HG03280 (cell line): Measurements from ENCODE around the gene CHKA.

Experiments
- ATAC-seq: cut with Tn5 transposase; IDR thresholded peaks from one replicate; pipeline ENCODE4 v1.9.1; 2021; ENCODE audit warnings: mild to moderate bottlenecking, moderate library complexity; ENCODE audit not compliant: unreplicated experiment

CHKA gene

DNA sequence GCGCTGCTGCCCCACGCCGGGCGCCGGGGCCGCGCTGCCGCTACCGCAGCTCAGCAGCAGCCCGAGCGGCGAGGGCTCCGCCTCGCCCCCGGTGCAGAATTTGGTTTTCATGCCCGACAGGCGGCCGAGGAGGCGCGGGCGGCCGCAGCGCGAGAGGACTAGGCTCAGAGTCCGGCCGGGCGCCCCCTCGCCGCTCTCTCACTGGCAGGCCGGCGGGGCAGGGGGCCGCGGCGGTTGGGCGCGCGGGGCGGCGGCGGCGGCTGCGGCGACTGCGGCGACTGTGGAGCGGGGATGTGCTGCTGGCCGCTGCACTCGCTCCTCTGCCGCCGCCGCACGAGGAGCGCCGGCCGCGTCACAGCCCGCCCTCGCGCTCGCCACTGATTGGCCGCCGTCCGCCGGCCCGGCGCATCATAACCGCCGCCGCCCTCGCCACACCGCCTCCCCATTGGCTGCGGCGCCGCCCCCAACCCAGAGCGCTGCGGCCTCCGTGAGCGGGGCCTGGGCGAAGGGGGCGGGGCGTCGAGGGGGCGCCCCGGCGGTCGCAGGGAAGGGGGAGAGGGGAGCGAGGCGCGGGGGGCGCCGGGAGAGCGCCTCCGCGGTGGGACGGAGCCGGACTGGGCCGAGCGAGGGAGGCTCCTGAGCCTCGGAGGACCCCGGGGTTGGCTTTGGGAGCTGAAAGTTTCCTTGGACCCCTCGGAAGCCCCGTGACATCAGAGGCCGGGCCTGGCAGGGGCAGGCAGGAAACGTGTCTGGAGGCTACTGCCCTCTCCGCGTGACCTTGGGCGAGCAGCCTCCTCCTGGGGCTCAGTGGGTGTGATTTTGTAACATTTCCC lies at the start of gene CHKA:
Gene CHKA (minus strand): TSS at position 322 of the 833 bp plus-strand sequence. CDS start 211 bp downstream, at position 111.
- ATAC-seq, result peak; percentile 91

DNA sequence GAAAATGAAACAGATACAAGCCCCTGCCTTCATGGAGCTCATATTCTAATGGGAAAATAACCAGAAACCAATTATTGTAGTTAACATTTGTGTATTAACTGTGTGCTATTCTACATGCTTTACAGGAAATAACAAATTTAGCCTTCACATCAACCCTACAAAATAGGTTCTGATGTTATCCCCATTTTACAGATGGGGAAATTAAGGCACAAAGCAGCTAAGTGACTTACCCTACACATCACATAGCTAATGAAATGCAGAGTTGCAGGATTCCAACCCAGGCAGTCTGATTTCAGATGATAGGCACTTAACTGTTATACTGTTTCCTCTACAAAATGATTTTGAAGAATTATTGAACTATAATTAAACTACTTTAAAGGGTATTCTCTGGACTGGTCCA lies 48.3 kb upstream of the CHKA start:
- no peak for ATAC-seq

DNA sequence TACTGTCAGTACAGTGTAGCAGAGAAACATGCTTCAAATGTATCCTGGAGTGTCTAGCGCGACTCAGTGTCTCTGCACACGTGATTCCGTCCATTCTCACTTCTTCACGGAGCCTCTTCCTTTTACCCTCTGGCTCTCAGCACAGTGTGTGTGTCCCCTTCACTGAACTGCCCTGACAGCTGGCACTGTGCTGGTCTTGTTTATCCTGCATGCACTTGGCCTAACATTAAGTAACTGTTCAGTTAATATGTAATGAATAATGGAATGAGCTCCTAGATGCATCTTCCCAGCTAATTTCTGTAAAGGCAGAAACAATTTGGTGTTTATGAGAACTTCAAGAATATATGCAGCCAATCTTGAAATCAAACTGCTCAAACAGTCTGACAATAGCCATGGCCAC lies 47.5 kb upstream of the CHKA start:
- no peak for ATAC-seq

DNA sequence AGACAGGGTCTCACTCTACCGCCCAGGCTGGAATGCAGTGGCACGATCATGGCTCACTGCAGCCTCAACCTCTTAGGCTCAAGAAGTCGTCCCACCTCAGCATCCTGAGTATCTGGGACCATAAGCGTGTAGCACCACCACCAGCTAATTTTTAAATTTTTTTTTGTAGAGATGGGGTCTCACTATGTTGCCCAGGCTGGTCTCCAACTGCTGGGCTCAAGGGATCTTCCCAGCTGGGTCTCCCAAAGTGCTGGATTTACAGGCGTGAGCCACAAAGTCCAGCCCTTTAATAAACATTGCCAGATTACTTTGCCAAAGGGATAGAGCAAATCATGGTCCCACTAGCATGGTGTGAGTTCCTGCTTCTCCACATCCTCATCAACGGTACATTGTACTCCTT lies 46.3 kb upstream of the CHKA start:
- no peak for ATAC-seq

DNA sequence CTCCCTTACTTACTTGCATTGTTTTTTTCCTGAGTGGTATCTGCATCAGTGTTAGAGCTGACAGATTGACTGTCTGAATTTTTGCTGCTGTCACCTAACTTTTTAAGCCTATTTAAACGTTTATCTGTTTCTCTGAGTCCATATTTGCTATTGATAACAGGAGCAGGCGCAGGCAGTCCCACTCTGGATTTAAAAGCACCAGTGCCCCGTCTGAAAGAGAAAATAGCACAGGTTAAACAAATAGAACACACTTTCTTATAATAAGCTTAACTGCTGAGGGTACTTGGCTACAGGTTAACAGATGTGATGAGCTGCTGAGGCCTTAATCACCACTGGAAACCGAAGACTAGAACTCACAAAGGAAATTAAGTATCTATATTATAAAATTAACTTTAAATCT lies 45.8 kb upstream of the CHKA start:
- no peak for ATAC-seq

DNA sequence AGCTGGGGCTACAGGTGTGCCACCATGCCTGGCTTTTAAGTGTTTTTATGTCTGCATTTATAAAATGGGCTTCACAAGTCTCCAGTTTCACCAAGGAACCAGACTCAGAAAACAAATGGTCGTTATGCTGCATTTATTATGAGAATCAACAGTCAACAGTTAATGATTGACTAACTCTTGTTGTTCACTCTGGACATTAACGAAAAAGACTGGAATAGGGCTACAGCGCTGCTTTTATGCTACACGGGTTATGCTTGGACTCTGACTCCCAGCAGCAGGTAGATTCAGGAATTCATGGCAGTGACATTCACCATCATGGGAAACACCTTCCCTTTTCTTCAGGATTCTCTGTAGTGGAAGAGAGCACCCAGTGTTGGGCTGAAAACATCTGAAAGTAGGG lies 44.4 kb upstream of the CHKA start:
- no peak for ATAC-seq

DNA sequence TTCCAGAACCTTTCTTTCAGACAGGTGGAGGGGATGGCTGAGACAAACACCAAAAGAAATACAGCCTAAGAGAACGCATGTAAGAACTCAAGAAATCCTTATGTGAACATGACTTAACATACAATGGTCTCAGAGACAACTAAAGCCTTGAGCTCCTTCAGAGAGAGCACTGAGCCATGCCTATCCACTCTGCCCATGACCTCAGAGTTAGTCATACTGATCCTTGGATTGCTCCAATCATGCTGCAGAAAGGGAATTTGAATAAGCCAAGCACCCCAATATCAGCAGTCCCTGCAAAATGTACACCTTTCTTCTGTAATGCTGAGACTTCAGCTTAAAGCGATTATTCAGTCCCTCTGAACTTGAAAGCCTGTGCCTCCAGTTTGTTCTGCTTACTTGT lies 43.2 kb upstream of the CHKA start:
- no peak for ATAC-seq

DNA sequence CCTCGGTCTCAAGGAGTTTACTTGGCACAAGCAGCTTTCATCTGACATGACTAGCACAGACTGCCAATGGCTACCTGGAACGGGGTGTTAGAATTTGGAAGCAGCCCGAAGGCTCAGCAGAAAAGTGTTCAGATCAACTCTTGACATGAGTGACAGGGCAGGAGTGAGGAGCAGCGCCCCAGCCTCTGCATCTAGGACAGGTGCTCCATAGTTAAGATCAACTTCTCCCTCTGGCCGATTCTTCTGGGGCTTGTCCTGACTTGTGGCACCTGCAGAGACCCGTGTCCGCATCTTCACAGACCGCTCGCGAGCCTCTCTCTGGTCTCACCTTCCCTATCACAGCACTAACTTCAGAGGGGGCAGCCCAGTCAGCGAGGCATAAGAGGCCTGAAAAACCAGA lies 42.5 kb upstream of the CHKA start:
- no peak for ATAC-seq

DNA sequence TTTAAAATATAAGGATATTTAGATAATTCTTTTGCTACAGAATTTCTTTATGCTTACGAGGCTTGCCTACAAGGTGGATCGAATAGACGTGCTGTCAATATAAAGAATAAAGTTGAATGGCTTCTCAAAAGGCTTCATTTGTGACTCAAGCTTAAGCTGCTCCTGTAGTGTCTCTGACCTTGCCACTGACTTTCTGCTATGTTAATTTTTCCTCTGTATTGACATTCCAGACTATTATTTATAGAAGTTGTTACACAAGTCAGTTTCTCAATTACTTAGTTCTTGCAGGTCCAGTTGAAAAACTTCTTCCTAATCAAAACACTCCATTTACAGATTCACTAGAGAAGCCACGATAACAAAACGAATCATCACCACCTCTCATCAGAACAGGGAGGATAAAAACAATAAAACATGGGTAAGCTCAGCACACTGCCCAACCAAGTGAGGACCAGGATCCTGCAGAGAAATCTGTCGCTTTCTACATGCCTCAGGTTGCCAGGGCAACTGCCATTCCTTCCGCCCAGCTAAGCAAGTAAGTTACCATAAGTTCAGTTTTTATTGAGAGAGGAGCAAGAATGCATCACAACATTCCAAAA lies 39.0 kb upstream of the CHKA start:
- no peak for ATAC-seq

DNA sequence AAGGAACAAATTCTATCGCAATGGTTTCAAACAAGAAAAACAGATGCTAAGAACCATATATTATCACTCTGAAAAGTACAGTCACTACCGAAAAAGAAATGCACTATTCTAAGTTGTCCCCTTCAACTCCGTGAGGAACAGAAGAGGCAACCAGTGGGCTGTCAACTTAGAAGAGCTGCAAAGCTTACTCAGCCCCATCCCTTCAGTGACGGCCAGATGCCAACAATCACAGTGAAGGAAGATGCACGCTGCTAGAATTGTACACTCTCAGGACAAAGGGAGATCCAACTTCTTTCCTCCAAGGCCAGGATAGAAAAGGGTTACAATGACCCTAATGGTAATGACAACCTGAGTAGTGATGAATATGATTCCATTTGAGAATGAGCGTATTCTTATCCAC lies 38.5 kb upstream of the CHKA start:
- no peak for ATAC-seq

DNA sequence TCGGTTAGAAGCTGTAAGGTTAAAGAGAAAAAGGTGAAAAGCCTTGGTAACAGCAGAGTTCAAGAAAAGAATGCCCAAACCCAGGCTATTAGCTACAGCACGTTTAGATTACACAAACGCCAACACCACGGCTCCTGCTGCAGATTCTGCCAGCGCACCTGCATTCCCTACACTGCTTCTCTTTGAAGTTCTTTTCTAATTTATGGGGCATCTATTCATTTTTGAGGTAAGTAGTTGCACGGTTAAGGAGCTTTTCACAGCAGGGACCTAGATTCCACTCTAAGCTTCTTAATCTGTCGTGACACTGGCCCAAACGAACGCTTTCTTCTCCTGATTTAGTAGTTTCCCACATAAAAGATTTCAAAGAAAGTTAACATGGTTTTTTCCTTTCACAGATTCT lies 38.0 kb upstream of the CHKA start:
- no peak for ATAC-seq

DNA sequence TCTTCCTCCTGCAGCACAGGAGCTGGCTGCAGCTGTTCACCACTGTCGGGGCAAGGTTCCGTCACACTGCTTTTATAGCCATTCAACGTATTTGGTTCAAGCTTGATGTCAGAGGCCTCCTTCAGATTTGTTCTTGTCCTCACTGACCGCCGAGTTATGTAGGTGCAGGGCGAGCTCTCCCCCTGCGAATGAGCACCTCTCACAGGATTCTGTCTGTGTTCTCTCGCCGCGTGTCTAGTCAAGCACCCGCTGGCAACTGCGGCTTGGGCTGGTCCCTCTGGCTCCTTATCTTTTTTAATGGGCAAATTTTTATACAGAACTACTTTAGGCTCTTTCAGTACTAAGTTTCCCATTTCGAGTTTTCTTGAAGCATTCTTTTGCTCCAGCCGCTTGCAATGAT lies 37.4 kb upstream of the CHKA start:
- no peak for ATAC-seq

DNA sequence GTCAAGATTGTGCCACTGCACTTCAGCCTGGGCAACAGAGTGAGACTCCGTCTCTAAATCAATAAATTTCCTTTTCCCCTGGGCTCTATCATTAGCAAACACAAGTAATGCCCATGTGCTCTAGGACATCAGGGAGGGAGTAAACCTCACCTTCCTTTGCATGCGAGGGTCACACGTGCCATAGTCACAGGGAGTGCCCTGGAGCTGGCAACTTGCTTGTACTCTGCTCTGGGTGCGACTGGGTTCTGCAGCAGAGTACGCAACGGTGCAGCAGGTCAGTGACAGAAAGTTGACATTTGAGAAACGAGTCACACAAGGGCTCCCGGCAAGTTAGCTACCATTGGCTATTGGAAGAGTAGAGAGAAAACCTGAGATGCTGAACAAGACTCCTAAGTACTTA lies 32.6 kb upstream of the CHKA start:
- no peak for ATAC-seq

DNA sequence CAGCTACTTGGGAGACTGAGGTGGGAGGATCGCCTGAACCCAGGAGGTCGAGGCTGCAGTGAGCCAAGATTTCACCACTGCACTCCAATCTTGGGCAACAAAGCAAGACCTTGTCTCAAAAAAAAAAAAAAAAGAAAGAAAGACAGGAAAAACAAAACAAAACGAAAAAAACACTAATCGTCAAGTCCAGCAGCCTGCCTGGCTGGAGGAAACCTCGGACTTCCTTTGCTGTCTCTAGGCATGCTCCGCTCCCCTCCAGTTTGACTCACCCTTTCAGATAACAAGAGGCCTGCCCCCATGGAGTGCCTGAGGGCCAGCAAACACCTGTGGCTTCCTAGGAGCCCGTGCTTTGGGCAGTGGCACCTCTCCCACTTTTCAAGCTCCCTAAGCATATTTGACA lies 28.8 kb upstream of the CHKA start:
- ATAC-seq, result no peak

DNA sequence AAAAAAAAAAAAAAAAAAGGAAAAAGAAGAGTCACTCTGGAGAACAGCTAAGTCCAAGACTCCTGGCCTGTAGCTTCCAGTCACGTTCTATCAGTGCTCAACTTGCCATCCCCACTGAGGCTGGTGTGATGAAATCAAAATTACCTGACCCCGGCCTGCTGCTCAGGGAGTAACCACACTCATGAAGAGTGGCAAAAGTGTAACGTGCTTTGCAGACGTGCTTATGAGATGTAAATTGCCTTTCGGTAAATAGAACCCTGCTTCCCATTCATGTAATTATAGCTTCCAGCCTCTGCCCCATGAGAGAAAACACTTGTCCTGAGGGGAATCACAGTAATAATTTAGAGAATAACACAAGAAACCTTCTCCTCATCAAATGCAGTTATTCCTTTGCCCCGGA lies 28.2 kb upstream of the CHKA start:
- ATAC-seq, result no peak

DNA sequence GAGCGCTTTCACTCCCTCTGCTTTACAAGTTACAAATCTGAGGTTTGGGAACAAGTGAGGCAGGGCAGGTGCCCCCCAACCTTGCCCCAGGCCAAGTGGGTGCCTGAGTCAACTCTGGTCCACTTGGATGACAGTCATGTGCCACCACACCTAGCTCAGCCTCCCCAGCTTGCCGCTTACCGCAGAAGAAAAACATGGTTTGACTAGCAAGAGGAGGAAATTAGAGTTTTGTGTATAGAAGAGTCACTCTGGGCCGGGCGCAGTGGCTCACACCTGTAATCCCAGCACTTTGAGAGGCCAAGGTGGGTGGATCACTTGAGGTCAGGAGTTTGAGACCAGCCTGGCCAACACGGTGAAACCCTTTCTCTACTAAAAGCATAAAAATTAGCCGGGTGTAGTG lies 27.7 kb upstream of the CHKA start:
- ATAC-seq, result no peak

DNA sequence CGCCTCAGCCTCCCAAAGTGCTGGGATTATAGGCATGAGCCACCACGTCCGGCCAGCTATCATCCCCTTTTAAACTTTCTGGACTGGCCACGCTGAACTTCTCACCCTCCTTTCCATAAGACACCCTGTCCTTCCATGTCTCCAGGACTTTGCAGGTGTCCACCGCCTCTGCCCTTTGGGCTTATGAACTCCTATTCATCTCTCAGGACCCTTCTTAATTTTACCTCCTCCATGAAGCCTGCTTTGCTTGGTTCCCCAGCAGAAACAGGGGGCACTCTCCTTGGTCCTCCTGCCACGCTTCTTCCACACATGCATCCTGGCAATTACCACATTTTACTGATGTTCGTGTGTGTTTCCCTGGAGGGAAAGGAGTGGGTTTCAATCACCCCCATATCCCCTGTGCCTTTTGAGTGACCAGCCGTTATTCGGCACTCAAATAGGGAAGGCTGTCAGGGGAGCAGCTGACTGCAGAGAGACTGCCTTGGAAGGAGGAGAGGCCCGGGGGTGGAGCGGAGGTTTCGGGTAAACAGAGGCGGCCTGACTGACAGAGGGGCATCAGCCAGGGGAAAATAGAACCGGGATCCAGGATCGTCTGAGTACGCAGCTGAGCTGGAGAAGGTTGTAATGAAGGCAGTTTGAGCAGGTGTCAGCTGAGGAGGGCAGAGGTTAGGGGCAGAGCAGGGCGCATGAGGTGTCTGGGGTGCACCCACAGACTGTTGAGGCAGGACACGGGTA lies 27.1 kb upstream of the CHKA start:
- ATAC-seq, result no peak

DNA sequence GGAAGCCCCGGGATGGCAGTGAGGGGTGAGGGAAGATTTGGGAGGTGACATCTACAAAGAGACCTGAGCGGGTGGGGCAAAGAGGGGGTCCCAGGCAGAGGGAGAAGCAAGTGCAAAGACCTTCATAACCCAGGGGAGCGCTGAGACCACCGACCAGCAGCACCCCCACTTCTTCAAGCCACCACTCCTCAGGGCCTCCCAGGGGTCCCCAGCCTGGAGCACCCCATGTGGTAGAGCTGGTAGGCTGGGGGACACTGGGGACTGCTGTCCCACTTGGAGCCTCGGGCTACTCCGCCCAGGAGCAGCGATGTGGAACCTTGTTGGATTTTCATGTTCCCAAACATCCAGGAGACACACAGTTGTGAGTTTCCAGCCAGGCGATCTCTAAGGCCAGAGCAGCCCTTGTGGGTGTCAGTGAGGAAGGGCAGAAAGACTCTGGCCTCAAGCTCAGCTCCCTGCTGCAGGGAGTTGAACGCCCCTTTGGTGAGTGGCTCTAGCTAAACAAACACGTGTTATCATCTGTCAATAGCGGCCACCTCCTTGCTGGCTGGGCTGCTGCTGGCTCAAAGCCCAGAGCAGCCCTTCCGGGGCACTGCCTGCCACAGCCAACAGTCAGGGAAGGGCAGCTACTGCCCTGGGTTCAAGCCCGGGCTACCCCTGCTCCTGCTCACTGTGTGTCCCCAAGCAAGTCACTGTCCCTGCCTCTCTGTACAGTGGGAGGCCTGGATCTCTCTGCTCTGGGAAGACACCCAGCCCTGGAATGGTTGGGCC lies 25.7 kb upstream of the CHKA start:
- no peak for ATAC-seq

DNA sequence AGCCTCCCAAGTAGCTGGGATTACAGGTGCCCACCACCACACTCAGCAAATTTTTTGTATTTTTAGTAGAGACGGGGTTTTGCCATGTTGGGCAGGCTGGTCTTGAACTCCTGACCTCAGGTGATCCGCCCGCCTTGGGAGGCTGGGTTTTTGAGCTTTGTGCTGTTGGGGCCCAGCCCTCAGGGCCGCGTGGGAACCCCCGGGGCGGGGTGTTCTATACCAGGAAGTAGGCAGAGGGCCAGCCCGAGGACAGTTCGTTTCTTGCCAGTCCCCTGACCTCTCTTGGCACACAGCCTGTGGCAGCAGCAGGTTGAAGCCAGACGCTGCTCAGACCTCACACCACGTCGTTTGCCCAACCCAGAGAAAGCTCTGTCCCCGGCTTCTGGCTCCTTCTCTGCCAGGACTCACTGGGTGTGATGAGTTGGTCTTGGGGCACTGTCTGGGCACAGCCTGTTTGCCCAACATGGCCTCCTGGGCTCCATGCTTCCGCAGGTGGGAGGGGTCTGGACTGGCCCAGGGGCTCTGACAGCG lies 24.9 kb upstream of the CHKA start:
- ATAC-seq, result no peak

DNA sequence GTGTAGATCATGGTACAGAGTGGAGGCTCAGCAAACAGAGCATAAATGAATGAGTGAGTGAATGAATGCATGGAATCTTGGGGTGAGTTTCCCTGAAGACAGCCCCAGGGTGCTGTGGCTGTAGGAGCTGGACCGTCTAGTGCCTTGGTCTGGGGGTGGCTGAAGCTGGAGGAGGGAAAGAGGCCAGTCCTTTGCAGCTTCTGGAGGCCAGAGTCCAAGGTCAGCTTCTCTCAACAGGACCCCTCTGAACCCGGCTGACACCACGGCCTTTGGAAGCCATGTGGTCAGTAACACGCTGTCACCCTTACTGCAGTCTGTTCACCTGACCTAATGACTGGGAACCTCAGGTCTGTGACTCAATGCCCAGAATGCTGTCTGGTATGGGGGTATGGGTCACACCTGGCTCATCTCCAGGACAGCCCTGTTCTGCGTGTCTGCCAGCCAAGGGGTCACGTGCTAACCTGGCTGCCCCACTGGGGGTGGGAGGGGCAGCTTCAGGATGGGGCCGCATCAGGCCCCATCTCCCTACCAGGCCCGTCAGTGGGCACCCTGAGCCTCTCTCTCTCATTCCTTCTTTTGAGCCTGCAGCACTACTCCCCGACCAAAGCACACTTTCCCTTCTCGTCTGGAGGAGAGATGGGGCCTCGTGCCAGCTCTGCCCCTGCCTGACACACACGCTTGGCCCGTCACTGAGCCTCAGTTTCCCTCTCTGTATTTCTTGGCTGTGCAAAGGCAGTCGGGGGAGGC lies 24.1 kb upstream of the CHKA start:
- no peak for ATAC-seq
